ENCODE results near the gene ASGR2. TPM values are rescaled to one million over a fixed set of nuclear protein-coding genes. Genes with fewer than 3 reads are reported as not detected.
A peak's percentile ranks its signal among the peaks of the same experiment; 100 is the strongest.

ASGR2 gene
- total and polyA plus RNA-seq, 2 of the 13 experiments (the other 11 are each of a cell fraction or from before 2014, with no cell fraction given), result 320 to 754 TPM

GRCh38 chr17:7156342-7156940, 41.8 kb upstream of the ASGR2 start (continued):
- TF ChIP-seq ZNF660 (CRISPR knock-in tag; IDR thresholded peaks at IDR 0.05; ENCODE audit: borderline replicate concordance, low read depth) (no peak), ZNF878 (CRISPR knock-in tag; IDR thresholded peaks at IDR 0.05) (peak; percentile 90; the same call in 1 of the 2 replicates), RELA (CRISPR knock-in tag; IDR thresholded peaks at IDR 0.05) (no peak), ZBTB10 (CRISPR knock-in tag; IDR thresholded peaks at IDR 0.05; ENCODE audit: borderline replicate concordance) (0 out of 2 replicates have a peak, but pooled peaks have one; percentile 62), ZNF749 (CRISPR knock-in tag; IDR thresholded peaks at IDR 0.05; ENCODE audit: borderline replicate concordance) (no peak), ZNF552 (CRISPR knock-in tag; IDR thresholded peaks at IDR 0.05; ENCODE audit: borderline replicate concordance) (peak; percentile 91), HCFC1 (IDR thresholded peaks at IDR 0.05; ENCODE audit: low read depth, low read length) (no peak), ZFYVE20 (CRISPR knock-in tag; IDR thresholded peaks at IDR 0.05; ENCODE audit: borderline replicate concordance, low read depth) (peak; percentile 73; the same call in 1 of the 2 replicates), SOX5 (CRISPR knock-in tag; IDR thresholded peaks at IDR 0.05; ENCODE audit: borderline replicate concordance) (peak; percentile 73), ZNF788 (CRISPR knock-in tag; IDR thresholded peaks at IDR 0.05; ENCODE audit: borderline replicate concordance) (peak; percentile 65; the same call in 1 of the 2 replicates), ZNF720 (CRISPR knock-in tag; IDR thresholded peaks at IDR 0.05) (no peak), TBX2 (CRISPR knock-in tag; IDR thresholded peaks at IDR 0.05; ENCODE audit: borderline replicate concordance) (peak; percentile 78), REPIN1 (CRISPR knock-in tag; IDR thresholded peaks at IDR 0.05; ENCODE audit: borderline replicate concordance, low read depth) (peak; percentile 97), JARID2 (CRISPR knock-in tag; IDR thresholded peaks at IDR 0.05; ENCODE audit: insufficient replicate concordance) (no peak), FOSL1 (CRISPR knock-in tag; IDR thresholded peaks at IDR 0.05; ENCODE audit: borderline replicate concordance) (no peak), ZEB1 (IDR thresholded peaks at IDR 0.05; ENCODE audit: insufficient replicate concordance, low read depth) (no peak)
- TF ChIP-seq, protein P1, sequence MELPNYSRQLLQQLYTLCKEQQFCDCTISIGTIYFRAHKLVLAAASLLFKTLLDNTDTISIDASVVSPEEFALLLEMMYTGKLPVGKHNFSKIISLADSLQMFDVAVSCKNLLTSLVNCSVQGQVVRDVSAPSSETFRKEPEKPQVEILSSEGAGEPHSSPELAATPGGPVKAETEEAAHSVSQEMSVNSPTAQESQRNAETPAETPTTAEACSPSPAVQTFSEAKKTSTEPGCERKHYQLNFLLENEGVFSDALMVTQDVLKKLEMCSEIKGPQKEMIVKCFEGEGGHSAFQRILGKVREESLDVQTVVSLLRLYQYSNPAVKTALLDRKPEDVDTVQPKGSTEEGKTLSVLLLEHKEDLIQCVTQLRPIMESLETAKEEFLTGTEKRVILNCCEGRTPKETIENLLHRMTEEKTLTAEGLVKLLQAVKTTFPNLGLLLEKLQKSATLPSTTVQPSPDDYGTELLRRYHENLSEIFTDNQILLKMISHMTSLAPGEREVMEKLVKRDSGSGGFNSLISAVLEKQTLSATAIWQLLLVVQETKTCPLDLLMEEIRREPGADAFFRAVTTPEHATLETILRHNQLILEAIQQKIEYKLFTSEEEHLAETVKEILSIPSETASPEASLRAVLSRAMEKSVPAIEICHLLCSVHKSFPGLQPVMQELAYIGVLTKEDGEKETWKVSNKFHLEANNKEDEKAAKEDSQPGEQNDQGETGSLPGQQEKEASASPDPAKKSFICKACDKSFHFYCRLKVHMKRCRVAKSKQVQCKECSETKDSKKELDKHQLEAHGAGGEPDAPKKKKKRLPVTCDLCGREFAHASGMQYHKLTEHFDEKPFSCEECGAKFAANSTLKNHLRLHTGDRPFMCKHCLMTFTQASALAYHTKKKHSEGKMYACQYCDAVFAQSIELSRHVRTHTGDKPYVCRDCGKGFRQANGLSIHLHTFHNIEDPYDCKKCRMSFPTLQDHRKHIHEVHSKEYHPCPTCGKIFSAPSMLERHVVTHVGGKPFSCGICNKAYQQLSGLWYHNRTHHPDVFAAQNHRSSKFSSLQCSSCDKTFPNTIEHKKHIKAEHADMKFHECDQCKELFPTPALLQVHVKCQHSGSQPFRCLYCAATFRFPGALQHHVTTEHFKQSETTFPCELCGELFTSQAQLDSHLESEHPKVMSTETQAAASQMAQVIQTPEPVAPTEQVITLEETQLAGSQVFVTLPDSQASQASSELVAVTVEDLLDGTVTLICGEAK (IDR thresholded peaks at IDR 0.05), result no peak
- TF ChIP-seq, protein P1 (CRISPR knock-in tag; IDR thresholded peaks at IDR 0.05), result peak; percentile 92; the same call in 1 of the 2 replicates
